Endothelial cell of umbilical vein (primary cell): ENCODE measurements around the gene TAOK1.

Experiments
- EZH2 ChIP-seq: IDR thresholded peaks from 2 replicates; pipeline ENCODE4 v1.6.1; 2012; ENCODE audit warnings: borderline replicate concordance, low read depth, mild to moderate bottlenecking, moderate library complexity, low read length, inconsistent platforms; ENCODE audit not compliant: severe bottlenecking
- FOS ChIP-seq: IDR thresholded peaks from 2 replicates; pipeline ENCODE4 v1.6.1; 2011; ENCODE audit warnings: mild to moderate bottlenecking, low read length, moderate library complexity, borderline replicate concordance; ENCODE audit not compliant: insufficient read depth
- GATA2 ChIP-seq: IDR thresholded peaks from 2 replicates; pipeline ENCODE4 v1.7.0; 2011; ENCODE audit warnings: low read depth, mild to moderate bottlenecking, moderate library complexity, mixed read lengths, low read length; ENCODE audit not compliant: insufficient read length, insufficient read depth
- JUN ChIP-seq: IDR thresholded peaks from 2 replicates; pipeline ENCODE4 v1.6.1; 2011; ENCODE audit warnings: borderline replicate concordance, low read depth; ENCODE audit not compliant: insufficient read length, insufficient read depth
- MAX ChIP-seq: IDR thresholded peaks from 2 replicates; pipeline ENCODE4 v1.6.1; 2011; ENCODE audit not compliant: insufficient read depth, insufficient read length
- MYC ChIP-seq: IDR thresholded peaks from one replicate; pipeline ENCODE4 v1.6.1; 2011; ENCODE audit warnings: mild to moderate bottlenecking, low read depth, low read length
- POLR2A ChIP-seq: IDR thresholded peaks from 2 replicates; pipeline ENCODE4 v1.6.1; 2012; ENCODE audit warnings: low read depth, mild to moderate bottlenecking, control low read depth, low read length
- POLR2AphosphoS5 ChIP-seq: IDR thresholded peaks from 2 replicates; pipeline ENCODE4 v1.6.1; 2012; ENCODE audit warnings: low read depth, mild to moderate bottlenecking, control low read depth, low read length, moderate library complexity; ENCODE audit not compliant: insufficient read depth
- TF ChIP-seq, protein P1 (sequence below), 2 donors: IDR thresholded peaks; 1 replicate in 1 of 2; 2 replicates in 1 of 2; pipeline ENCODE4 v1.5.1; 2011; ENCODE audit warnings: low read length in 2 of 2, mild to moderate bottlenecking in 2 of 2, moderate library complexity in 2 of 2, control low read depth in 1 of 2, inconsistent platforms in 1 of 2, low read depth in 1 of 2; ENCODE audit not compliant: insufficient read depth in 1 of 2; ENCODE audit errors: extremely low read depth in 1 of 2

DNA sequence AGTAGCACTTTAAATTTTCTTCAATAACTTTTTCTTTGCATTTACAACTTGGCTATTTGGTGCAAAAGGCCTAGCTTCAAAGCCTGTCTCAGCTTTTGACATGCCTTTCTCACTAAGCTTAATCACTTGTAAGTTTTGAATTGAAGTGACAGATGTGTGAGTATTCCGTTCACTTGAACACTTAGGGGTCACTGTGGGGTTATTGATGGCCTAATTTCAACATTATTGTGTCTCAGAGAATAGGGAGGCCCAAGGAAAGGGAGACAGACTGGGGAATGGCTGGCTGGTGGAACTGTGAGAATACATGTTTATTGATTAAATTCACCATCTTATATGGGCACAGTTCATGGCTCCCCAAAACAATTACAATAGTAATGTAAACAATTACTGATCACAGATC, 84.1 kb downstream of the TAOK1 start:
- TF ChIP-seq, protein P1, sequence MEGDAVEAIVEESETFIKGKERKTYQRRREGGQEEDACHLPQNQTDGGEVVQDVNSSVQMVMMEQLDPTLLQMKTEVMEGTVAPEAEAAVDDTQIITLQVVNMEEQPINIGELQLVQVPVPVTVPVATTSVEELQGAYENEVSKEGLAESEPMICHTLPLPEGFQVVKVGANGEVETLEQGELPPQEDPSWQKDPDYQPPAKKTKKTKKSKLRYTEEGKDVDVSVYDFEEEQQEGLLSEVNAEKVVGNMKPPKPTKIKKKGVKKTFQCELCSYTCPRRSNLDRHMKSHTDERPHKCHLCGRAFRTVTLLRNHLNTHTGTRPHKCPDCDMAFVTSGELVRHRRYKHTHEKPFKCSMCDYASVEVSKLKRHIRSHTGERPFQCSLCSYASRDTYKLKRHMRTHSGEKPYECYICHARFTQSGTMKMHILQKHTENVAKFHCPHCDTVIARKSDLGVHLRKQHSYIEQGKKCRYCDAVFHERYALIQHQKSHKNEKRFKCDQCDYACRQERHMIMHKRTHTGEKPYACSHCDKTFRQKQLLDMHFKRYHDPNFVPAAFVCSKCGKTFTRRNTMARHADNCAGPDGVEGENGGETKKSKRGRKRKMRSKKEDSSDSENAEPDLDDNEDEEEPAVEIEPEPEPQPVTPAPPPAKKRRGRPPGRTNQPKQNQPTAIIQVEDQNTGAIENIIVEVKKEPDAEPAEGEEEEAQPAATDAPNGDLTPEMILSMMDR (IDR thresholded peaks at IDR 0.05; ENCODE audit: extremely low read depth in 1 of 2, insufficient read depth in 1 of 2, low read depth in 1 of 2, low read length in 2 of 2), result no peak
- TF ChIP-seq POLR2A (no peak), POLR2AphosphoS5 (no peak), FOS (no peak), GATA2 (no peak), MAX (no peak), EZH2 (no peak), JUN (no peak), MYC (no peak)
